Suppressor macrophage treated with lipopolysaccharide for 1 hour (primary cell): Measurements from ENCODE around the gene FAM168B.

ENCODE experiments used
- DNase-seq, 3 donors: peaks; one replicate each; pipeline ENCODE4 v3.0.0-alpha.2; 2020 to 2022

FAM168B gene

GRCh38 chr2:131014141-131014540 is 79.1 kb downstream of the FAM168B start:
- no peak for DNase-seq

- DNase-seq, result no peak
These were observed 81.8 kb downstream of the FAM168B start for GRCh38 chr2:131011486-131011885.

- DNase-seq, result no peak
These were observed 82.7 kb downstream of the FAM168B start for GRCh38 chr2:131010566-131010965.

- DNase-seq, result no peak
These were observed 83.4 kb downstream of the FAM168B start for GRCh38 chr2:131009713-131010475.

GRCh38 chr2:131008967-131009366 is 84.3 kb downstream of the FAM168B start:
- DNase-seq, result no peak

GRCh38 chr2:131006561-131006960 is 86.7 kb downstream of the FAM168B start:
- no peak for DNase-seq

- DNase-seq, result no peak
These were observed 87.9 kb downstream of the FAM168B start for GRCh38 chr2:131005216-131005935.

GRCh38 chr2:131004446-131005209 is 88.6 kb downstream of the FAM168B start:
- no peak for DNase-seq

- no peak for DNase-seq
These were observed 94.7 kb downstream of the FAM168B start for GRCh38 chr2:130998561-130998960.
